ENCODE data around the gene CLSTN1.

- peak in 1 of 11 experiments; percentile 14 for TF ChIP-seq CTCF (IDR thresholded peaks at IDR 0.05 in 8 of 11, conservative IDR thresholded peaks at IDR 0.05 in 3 of 11)
- TF ChIP-seq POLR2A (IDR thresholded peaks at IDR 0.05): no peak
Observed at GRCh38 chr1:9718006-9718680, 105.6 kb downstream of the CLSTN1 start.

Measured in spleen (tissue), 7 donors.